Keratinocyte (primary cell): Measurements from ENCODE around the gene TRAF5. TPM values are rescaled to one million over a fixed set of nuclear protein-coding genes. Genes with fewer than 3 reads are reported as not detected.

Source experiments
- DNase-seq: peaks from one replicate; pipeline ENCODE4 v3.0.0-alpha.2; 2011; ENCODE audit warnings: low read depth, missing footprints, low spot score
- FAIRE-seq: peaks from 2 replicates; lab custom pipeline; 2011; peaks lifted over from hg19 to GRCh38; lab: Jason Lieb, UNC
- H2AFZ ChIP-seq: 2 replicates; pipeline ENCODE4 v1.6.0; 2012; ENCODE audit warnings: low read length, control low read depth, inconsistent platforms; ENCODE audit not compliant: control insufficient read depth
- H3K27ac ChIP-seq: 2 replicates; pipeline ENCODE4 v1.5.1; 2011; ENCODE audit warnings: low read length; ENCODE audit not compliant: control insufficient read depth, insufficient read depth
- H3K27me3 ChIP-seq: 3 replicates; pipeline ENCODE4 v1.6.0; 2011; ENCODE audit warnings: low read length; ENCODE audit not compliant: control insufficient read depth, insufficient read depth; ENCODE audit errors: extremely low read depth
- H3K36me3 ChIP-seq, 2 experiments: 2 replicates in 1 of 2; 3 replicates in 1 of 2; pipeline ENCODE4 v1.5.1; 2011; ENCODE audit warnings: low read length in 2 of 2, mild to moderate bottlenecking in 1 of 2; ENCODE audit not compliant: control insufficient read depth in 2 of 2, insufficient read depth in 2 of 2; ENCODE audit errors: extremely low read depth in 1 of 2
- H3K4me1 ChIP-seq: 3 replicates; pipeline ENCODE4 v1.5.1; 2011; ENCODE audit warnings: low read length; ENCODE audit not compliant: control insufficient read depth, insufficient read depth; ENCODE audit errors: extremely low read depth
- H3K4me2 ChIP-seq: 3 replicates; pipeline ENCODE4 v1.6.0; 2011; ENCODE audit warnings: low read depth, low read length; ENCODE audit not compliant: control insufficient read depth, insufficient read depth; ENCODE audit errors: extremely low read depth
- H3K4me3 ChIP-seq, 3 experiments: fragments of 200-600 bp in 1 of 3; sonication (generic) in 1 of 3; 2 replicates in 2 of 3; 3 replicates in 1 of 3; pipeline ENCODE4 v1.5.1; 2011 to 2016; ENCODE audit warnings: low read length in 3 of 3, mild to moderate bottlenecking in 3 of 3, control low read depth in 2 of 3, inconsistent platforms in 1 of 3, low read depth in 1 of 3, mixed read lengths in 1 of 3, mixed run types in 1 of 3, moderate library complexity in 1 of 3; ENCODE audit not compliant: control insufficient read depth in 2 of 3, insufficient read depth in 2 of 3; ENCODE audit errors: extremely low read depth in 1 of 3
- H3K79me2 ChIP-seq: 2 replicates; pipeline ENCODE4 v1.6.0; 2012; ENCODE audit warnings: low read length; ENCODE audit not compliant: control insufficient read depth, insufficient read depth
- H3K9ac ChIP-seq: 3 replicates; pipeline ENCODE4 v1.6.0; 2011; ENCODE audit warnings: low read length; ENCODE audit not compliant: control insufficient read depth, insufficient read depth; ENCODE audit errors: extremely low read depth
- H3K9me1 ChIP-seq: 3 replicates; pipeline ENCODE4 v1.6.0; 2011; ENCODE audit warnings: low read length; ENCODE audit not compliant: control insufficient read depth, insufficient read depth; ENCODE audit errors: extremely low read depth
- H3K9me3 ChIP-seq: 2 replicates; pipeline ENCODE4 v1.5.1; 2012; ENCODE audit warnings: low read depth, low read length; ENCODE audit not compliant: control insufficient read depth
- H4K20me1 ChIP-seq: 3 replicates; pipeline ENCODE4 v1.6.0; 2011; ENCODE audit warnings: low read length; ENCODE audit not compliant: control insufficient read depth, insufficient read depth; ENCODE audit errors: extremely low read depth
- EZH2 ChIP-seq: IDR thresholded peaks from one replicate; pipeline ENCODE4 v1.6.1; 2012; ENCODE audit warnings: inconsistent platforms, mild to moderate bottlenecking, low read length, moderate library complexity
- dilution Hi-C: fragments of 300-500 bp; cut with MboI; formaldehyde crosslinking; loops from one replicate; pipeline ENCODE4 v1.7.0; 2020; ENCODE audit warnings: low sequenced_read_pairs; ENCODE audit not compliant: extremely low pct_ligation_motif_present
- polyA minus RNA-seq, 3 experiments: library from RNA; depleted of rRNA, polyadenylated mRNA; stranded (reverse); fragments of >200 nt; gene quantifications; 1 replicate in 1 of 3; 2 replicates in 1 of 3; 3 replicates in 1 of 3; pipeline ENCODE4 v1.2.3, GENCODE V29; 2011
- polyA plus RNA-seq, 5 experiments: library from polyadenylated mRNA; depleted of rRNA in 3 of 5; stranded (reverse) in 3 of 5; stranded (forward) in 1 of 5; unstranded in 1 of 5; fragments of >200 nt; gene quantifications; 1 replicate in 1 of 5; 2 replicates in 3 of 5; 3 replicates in 1 of 5; pipeline versions ENCODE4 v1.2.1 to v1.2.3, GENCODE V29; 2011 to 2012; ENCODE audit warnings: missing spikeins in 2 of 5, low read depth in 1 of 5, low replicate concordance in 1 of 5
- TF ChIP-seq, protein P1 (sequence below), 3 experiments: IDR thresholded peaks in 1 of 3; conservative IDR thresholded peaks in 1 of 3; optimal IDR thresholded peaks in 1 of 3; 2 replicates in 2 of 3; 3 replicates in 1 of 3; pipeline versions ENCODE3 to v1.5.1; 2011; ENCODE audit warnings: low read length in 3 of 3, mild to moderate bottlenecking in 3 of 3, moderate library complexity in 2 of 3, control low read depth in 1 of 3, inconsistent platforms in 1 of 3; ENCODE audit not compliant: insufficient read depth in 2 of 3; ENCODE audit errors: extremely low read depth in 1 of 3

TRAF5 gene, protein sequence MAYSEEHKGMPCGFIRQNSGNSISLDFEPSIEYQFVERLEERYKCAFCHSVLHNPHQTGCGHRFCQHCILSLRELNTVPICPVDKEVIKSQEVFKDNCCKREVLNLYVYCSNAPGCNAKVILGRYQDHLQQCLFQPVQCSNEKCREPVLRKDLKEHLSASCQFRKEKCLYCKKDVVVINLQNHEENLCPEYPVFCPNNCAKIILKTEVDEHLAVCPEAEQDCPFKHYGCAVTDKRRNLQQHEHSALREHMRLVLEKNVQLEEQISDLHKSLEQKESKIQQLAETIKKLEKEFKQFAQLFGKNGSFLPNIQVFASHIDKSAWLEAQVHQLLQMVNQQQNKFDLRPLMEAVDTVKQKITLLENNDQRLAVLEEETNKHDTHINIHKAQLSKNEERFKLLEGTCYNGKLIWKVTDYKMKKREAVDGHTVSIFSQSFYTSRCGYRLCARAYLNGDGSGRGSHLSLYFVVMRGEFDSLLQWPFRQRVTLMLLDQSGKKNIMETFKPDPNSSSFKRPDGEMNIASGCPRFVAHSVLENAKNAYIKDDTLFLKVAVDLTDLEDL
- polyA plus RNA-seq (1.6 to 2.1 TPM (median 1.8 TPM) in 3 replicates), polyA minus RNA-seq (0.30 to 1.5 TPM (median 0.99 TPM) in 3 replicates)
- 0.19 TPM for polyA plus RNA-seq (2011; ENCODE audit: low read depth)
- 0.52 and 0.69 TPM in 2 replicates for polyA plus RNA-seq (2011; cell fraction: cytosol; rRNA removed)
- 4.7 and 5.7 TPM in 2 replicates for polyA plus RNA-seq (2011; cell fraction: nucleus; rRNA removed)
- polyA plus RNA-seq (2012; ENCODE audit: low replicate concordance) = 0.20 and 0.93 TPM in 2 replicates
- polyA minus RNA-seq (2011; cell fraction: cytosol; rRNA and poly(A)+ RNA removed) = not detected
- polyA minus RNA-seq (2011; cell fraction: nucleus; rRNA and poly(A)+ RNA removed) = 0.95 and 3.0 TPM in 2 replicates

DNA sequence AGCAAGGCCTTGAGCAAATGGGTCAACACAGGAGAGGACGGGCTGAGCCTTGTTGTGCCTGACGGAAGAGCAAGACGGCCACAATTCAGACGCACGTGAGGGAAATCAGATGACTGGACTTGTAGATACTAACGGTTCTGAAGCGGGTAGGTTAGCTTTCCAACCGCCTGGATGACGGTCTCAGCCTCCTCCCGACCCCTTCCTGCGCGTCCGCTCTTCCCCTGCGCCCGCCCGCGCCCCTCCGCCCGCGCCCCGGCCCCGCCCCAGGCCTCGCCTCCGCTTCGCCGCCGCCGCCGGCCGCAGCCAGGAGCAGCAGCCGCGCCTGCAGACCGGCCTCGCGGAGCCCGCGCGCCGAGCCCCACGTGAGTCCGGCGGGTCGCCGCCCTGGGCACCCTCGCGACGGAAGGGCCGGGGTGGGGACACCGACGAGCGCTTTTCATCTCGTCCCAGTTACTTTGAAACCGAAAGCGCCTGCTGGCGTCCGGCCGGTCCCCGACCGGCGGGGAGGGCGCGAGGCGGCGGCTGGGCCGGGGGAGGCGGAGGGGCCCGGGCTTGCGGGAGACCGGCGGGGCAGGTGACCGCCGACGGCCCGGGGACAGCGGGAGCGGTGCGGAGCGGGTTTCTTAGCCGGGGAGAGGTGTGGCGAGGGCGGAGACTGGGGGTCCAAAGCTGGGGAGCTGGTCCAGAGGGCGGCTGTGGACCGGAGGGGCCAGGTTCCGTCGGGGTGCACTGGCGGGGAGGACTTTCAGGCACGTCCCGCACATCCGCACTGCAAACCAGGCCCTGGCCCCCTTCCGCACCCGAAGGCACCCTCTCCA, at the start of gene TRAF5:
Gene TRAF5 (plus strand): TSS at position 306 of the 818 bp plus-strand sequence. CDS start 26,407 bp downstream, outside the sequence.
- no peaks in the 10 kb centered on the region for H3K27me3 ChIP-seq
- H3K4me1 ChIP-seq = peaks cover 11% of the 10 kb centered on the region
- TF ChIP-seq EZH2 = no peak
- TF ChIP-seq, protein P1, sequence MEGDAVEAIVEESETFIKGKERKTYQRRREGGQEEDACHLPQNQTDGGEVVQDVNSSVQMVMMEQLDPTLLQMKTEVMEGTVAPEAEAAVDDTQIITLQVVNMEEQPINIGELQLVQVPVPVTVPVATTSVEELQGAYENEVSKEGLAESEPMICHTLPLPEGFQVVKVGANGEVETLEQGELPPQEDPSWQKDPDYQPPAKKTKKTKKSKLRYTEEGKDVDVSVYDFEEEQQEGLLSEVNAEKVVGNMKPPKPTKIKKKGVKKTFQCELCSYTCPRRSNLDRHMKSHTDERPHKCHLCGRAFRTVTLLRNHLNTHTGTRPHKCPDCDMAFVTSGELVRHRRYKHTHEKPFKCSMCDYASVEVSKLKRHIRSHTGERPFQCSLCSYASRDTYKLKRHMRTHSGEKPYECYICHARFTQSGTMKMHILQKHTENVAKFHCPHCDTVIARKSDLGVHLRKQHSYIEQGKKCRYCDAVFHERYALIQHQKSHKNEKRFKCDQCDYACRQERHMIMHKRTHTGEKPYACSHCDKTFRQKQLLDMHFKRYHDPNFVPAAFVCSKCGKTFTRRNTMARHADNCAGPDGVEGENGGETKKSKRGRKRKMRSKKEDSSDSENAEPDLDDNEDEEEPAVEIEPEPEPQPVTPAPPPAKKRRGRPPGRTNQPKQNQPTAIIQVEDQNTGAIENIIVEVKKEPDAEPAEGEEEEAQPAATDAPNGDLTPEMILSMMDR (optimal IDR thresholded peaks at IDR 0.05 in 1 of 3, IDR thresholded peaks at IDR 0.05 in 1 of 3, conservative IDR thresholded peaks at IDR 0.05 in 1 of 3; ENCODE audit: extremely low read depth in 1 of 3, insufficient read depth in 2 of 3, low read length in 3 of 3) = no peak
- H3K4me2 ChIP-seq = peak within 1 kb of the TSS; percentile 68
- DNase-seq (no peak), FAIRE-seq (no peak)
- no peaks in the 10 kb centered on the region for H3K79me2 ChIP-seq
- peak within 1 kb of the TSS; percentile 93 for H2AFZ ChIP-seq
- no peaks in the 10 kb centered on the region for H3K9me1 ChIP-seq
- dilution Hi-C loops = no loop called here
- H3K27ac ChIP-seq = no peak within 1 kb of the TSS
- peak within 1 kb of the TSS; percentile 40 to 69 (median 63) for H3K4me3 ChIP-seq
- no peaks in the 10 kb centered on the region for H3K36me3 ChIP-seq
- peak within 1 kb of the TSS; percentile 45 for H3K9ac ChIP-seq
- H3K9me3 ChIP-seq = no peaks in the 10 kb centered on the region
- no peaks in the 10 kb centered on the region for H4K20me1 ChIP-seq

DNA sequence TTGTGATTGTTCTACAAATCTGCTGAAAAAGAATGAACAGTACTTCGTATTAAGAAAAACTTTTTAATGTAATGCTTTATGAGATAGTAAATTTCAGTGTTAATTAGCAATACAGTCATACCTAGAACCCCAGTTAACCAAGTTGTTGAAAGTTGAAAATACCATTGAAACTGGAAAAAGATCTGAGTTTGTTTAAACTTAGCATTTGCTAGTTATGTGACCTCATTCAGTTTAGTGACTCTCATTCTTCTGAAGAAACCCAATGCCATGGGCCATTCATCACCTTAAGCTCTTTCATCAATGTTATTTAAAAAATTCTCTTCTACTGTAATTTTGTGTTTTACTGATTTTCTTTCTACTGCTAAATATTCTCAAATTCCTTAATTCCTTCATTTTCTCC, 47.3 kb upstream of the TRAF5 start:
- dilution Hi-C loops = no loop called here
- Histone ChIP-seq H3K4me2 (no peak overlapping the region), H2AFZ (no peak overlapping the region), H3K4me1 (no peaks in the 10 kb centered on the region), H3K27ac (no peak overlapping the region), H3K4me3 (no peak overlapping the region), H3K36me3 (peaks cover 9 to 15% of the 10 kb centered on the region in 2 experiments), H3K9me3 (no peaks in the 10 kb centered on the region), H3K27me3 (no peaks in the 10 kb centered on the region), H3K9ac (no peak overlapping the region), H3K9me1 (no peaks in the 10 kb centered on the region), H3K79me2 (no peaks in the 10 kb centered on the region), H4K20me1 (no peaks in the 10 kb centered on the region)
- TF ChIP-seq, protein P1 (optimal IDR thresholded peaks at IDR 0.05 in 1 of 3, IDR thresholded peaks at IDR 0.05 in 1 of 3, conservative IDR thresholded peaks at IDR 0.05 in 1 of 3; ENCODE audit: extremely low read depth in 1 of 3, insufficient read depth in 2 of 3, low read length in 3 of 3) = no peak
- TF ChIP-seq EZH2 = no peak
- FAIRE-seq (no peak), DNase-seq (no peak)
